ENCODE data around the gene ARTN.

ARTN gene

DNA sequence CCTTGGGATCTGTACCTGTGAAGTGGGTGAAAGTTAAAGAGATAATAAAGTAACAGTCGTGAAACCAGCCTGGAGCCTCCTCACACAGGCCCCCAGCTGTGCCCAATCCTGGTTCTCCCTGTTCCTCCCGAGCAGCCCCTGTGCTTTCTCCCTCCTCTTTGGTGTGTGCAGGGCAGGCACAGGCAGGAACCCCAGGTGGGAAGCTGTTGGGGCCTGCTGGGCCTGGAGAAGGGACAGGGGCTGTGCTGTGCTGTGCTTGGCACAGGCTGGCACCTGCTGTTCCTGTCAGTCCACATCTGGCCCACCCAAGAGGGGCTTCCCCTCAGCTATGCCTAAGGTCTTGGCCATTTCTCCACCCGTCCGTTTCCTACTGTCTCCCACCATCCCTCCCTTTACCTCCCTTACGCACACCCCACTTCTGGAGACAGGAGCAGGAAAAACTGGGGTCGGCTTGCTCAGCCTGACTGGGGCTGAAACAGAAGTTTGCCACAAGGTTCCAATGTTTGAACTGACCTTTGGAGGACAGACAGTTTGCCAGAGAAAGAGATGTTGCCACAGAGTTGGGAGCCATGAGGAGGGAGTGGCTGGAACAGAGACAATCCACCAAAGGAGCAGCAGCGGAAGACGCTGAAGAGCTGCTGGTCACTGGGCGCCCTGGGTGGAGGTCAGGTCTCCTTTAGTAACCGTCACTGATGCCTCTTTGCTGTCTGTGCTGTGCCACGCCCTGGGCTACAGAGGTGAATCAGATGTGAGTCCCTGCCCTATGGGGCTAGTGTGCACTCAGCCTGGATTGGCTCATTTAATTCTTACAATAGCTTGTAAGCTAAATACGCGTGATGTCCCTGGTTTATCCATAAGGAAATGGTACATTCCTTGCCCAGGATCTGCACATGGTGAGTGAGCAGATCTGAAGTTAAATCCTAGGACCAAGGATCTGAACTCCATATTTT is 18.8 kb upstream of the ARTN start:
- no peak overlapping the region for H2AFZ ChIP-seq (ENCODE audit: low read depth, low read length)
- TF ChIP-seq, protein P1, sequence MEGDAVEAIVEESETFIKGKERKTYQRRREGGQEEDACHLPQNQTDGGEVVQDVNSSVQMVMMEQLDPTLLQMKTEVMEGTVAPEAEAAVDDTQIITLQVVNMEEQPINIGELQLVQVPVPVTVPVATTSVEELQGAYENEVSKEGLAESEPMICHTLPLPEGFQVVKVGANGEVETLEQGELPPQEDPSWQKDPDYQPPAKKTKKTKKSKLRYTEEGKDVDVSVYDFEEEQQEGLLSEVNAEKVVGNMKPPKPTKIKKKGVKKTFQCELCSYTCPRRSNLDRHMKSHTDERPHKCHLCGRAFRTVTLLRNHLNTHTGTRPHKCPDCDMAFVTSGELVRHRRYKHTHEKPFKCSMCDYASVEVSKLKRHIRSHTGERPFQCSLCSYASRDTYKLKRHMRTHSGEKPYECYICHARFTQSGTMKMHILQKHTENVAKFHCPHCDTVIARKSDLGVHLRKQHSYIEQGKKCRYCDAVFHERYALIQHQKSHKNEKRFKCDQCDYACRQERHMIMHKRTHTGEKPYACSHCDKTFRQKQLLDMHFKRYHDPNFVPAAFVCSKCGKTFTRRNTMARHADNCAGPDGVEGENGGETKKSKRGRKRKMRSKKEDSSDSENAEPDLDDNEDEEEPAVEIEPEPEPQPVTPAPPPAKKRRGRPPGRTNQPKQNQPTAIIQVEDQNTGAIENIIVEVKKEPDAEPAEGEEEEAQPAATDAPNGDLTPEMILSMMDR (IDR thresholded peaks at IDR 0.05; ENCODE audit: low read depth, low read length), result no peak
- no peak for TF ChIP-seq EZH2phosphoT487 (IDR thresholded peaks at IDR 0.05; ENCODE audit: low read depth)
- H3K4me3 ChIP-seq (ENCODE audit: low read length), result no peak overlapping the region
- H3K36me3 ChIP-seq (replicated peaks; ENCODE audit: low read depth, low read length), result no peaks in the 10 kb centered on the region
- no peak overlapping the region for H3K4me2 ChIP-seq (ENCODE audit: low read length)
- no peaks in the 10 kb centered on the region for H3K79me2 ChIP-seq (ENCODE audit: low read length)
- no peaks in the 10 kb centered on the region for H3K27me3 ChIP-seq (ENCODE audit: low read depth, low read length)
- H3K9ac ChIP-seq (ENCODE audit: low read length), result no peak overlapping the region
- H4K20me1 ChIP-seq (ENCODE audit: insufficient read depth, low read length), result no peaks in the 10 kb centered on the region
- H3K27ac ChIP-seq (ENCODE audit: low read length), result no peak overlapping the region
- H3K9me3 ChIP-seq (ENCODE audit: insufficient read depth, low read length), result no peaks in the 10 kb centered on the region
- H3K4me1 ChIP-seq (ENCODE audit: low read length), result no peaks in the 10 kb centered on the region

DNA sequence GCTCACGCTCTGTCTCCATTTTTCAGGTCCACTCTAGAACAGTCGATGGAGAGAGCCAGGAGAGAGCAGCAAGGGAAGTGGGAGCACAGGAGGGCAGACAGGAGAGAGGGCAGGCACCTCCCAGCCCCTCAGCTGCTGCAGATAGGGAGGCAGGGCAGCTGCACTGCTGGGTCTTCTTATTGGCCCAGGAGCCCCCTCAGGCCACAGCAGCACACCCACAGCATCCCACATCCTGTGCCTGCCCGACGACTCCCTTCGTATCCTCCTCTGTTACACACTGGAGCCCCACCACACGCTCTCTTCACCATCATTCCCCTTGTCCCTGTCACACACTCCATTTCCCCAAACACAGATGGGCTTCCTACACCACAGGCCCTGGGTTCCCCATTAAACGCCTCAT is 13.7 kb upstream of the ARTN start:
- Histone ChIP-seq H3K27me3 (ENCODE audit: low read depth, low read length) (no peaks in the 10 kb centered on the region), H3K4me3 (ENCODE audit: low read length) (no peak overlapping the region), H3K9ac (ENCODE audit: low read length) (no peak overlapping the region), H4K20me1 (ENCODE audit: insufficient read depth, low read length) (no peaks in the 10 kb centered on the region), H3K27ac (ENCODE audit: low read length) (no peak overlapping the region), H2AFZ (ENCODE audit: low read depth, low read length) (no peak overlapping the region), H3K4me1 (ENCODE audit: low read length) (no peaks in the 10 kb centered on the region), H3K9me3 (ENCODE audit: insufficient read depth, low read length) (no peaks in the 10 kb centered on the region), H3K79me2 (ENCODE audit: low read length) (no peaks in the 10 kb centered on the region), H3K4me2 (ENCODE audit: low read length) (no peak overlapping the region), H3K36me3 (replicated peaks; ENCODE audit: low read depth, low read length) (no peaks in the 10 kb centered on the region)
- TF ChIP-seq, protein P1 (IDR thresholded peaks at IDR 0.05; ENCODE audit: low read depth, low read length), result no peak
- no peak for TF ChIP-seq EZH2phosphoT487 (IDR thresholded peaks at IDR 0.05; ENCODE audit: low read depth)

DNA sequence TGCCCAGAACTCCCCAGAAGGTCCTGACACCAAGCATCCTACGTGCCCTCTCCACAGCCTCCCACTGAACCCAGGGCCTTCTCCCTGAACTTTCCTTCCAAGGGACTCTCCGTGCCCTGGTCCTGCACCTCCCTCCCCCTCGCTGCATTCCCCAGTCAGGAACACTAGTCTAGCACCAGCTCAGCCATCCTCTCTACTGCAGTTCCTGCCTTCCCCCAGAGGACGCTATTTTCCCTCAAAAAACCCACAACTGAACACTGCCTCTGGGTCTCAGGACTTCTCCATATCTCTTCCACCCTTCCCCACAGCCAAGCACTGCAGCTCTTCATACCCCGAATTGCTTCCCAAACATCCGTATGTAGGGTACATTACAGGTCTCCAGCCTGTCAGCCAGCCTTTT is 12.6 kb upstream of the ARTN start:
- Histone ChIP-seq H3K27ac (ENCODE audit: low read length) (no peak overlapping the region), H3K36me3 (replicated peaks; ENCODE audit: low read depth, low read length) (no peaks in the 10 kb centered on the region), H3K79me2 (ENCODE audit: low read length) (no peaks in the 10 kb centered on the region), H2AFZ (ENCODE audit: low read depth, low read length) (no peak overlapping the region), H3K9ac (ENCODE audit: low read length) (no peak overlapping the region), H3K27me3 (ENCODE audit: low read depth, low read length) (no peaks in the 10 kb centered on the region), H3K4me2 (ENCODE audit: low read length) (no peak overlapping the region), H3K4me1 (ENCODE audit: low read length) (no peaks in the 10 kb centered on the region), H4K20me1 (ENCODE audit: insufficient read depth, low read length) (no peaks in the 10 kb centered on the region), H3K9me3 (ENCODE audit: insufficient read depth, low read length) (no peaks in the 10 kb centered on the region), H3K4me3 (ENCODE audit: low read length) (no peak overlapping the region)
- TF ChIP-seq, protein P1 (IDR thresholded peaks at IDR 0.05; ENCODE audit: low read depth, low read length), result no peak
- TF ChIP-seq EZH2phosphoT487 (IDR thresholded peaks at IDR 0.05; ENCODE audit: low read depth), result no peak

DNA sequence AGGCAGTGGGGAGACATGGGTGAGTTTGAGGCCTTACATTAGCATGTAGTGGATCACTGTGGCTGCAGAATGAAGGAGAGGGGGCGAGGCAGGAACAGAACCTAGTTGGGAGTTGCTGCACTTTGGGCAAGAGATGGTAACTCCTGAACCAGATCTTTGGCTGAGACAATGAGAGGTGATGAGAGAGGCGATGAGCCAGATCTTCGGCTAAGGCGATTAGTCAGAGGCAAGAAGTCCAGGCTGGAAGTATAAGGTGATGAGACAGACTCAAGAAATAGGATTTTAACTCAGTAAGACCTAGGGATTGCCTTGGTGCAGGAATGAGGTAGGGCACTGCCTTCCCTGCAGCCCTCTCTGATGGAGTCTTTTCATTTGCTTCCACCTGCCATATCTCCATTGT is 9.1 kb upstream of the ARTN start:
- H3K4me2 ChIP-seq (ENCODE audit: low read length), result no peak overlapping the region
- no peaks in the 10 kb centered on the region for H3K79me2 ChIP-seq (ENCODE audit: low read length)
- TF ChIP-seq EZH2phosphoT487 (IDR thresholded peaks at IDR 0.05; ENCODE audit: low read depth), result no peak
- TF ChIP-seq, protein P1 (IDR thresholded peaks at IDR 0.05; ENCODE audit: low read depth, low read length), result no peak
- H3K9me3 ChIP-seq (ENCODE audit: insufficient read depth, low read length), result no peaks in the 10 kb centered on the region
- H3K9ac ChIP-seq (ENCODE audit: low read length), result no peak overlapping the region
- H3K4me1 ChIP-seq (ENCODE audit: low read length), result no peaks in the 10 kb centered on the region
- H3K4me3 ChIP-seq (ENCODE audit: low read length), result no peak overlapping the region
- H2AFZ ChIP-seq (ENCODE audit: low read depth, low read length), result no peak overlapping the region
- H3K36me3 ChIP-seq (replicated peaks; ENCODE audit: low read depth, low read length), result no peaks in the 10 kb centered on the region
- H4K20me1 ChIP-seq (ENCODE audit: insufficient read depth, low read length), result no peaks in the 10 kb centered on the region
- no peak overlapping the region for H3K27ac ChIP-seq (ENCODE audit: low read length)
- H3K27me3 ChIP-seq (ENCODE audit: low read depth, low read length), result no peaks in the 10 kb centered on the region
